ENCODE data around the gene OSBPL5. TPM values are rescaled to one million over a fixed set of nuclear protein-coding genes. Genes with fewer than 3 reads are reported as not detected.
A peak's percentile ranks its signal among the peaks of the same experiment; 100 is the strongest.

The OSBPL5 gene
- total RNA-seq, 1 experiment from 2014 or later, result 16.1 TPM

GRCh38 chr11:3043315-3043871 is 121.7 kb downstream of the OSBPL5 start:
- Histone ChIP-seq H2BK5ac (ENCODE audit: insufficient read length, low read length) (no peak overlapping the region), H3K79me1 (ENCODE audit: insufficient read depth, low read depth, low read length, poor library complexity, severe bottlenecking) (peaks cover 5% of the 10 kb centered on the region), H2BK12ac (ENCODE audit: insufficient read length, low read depth, low read length) (no peak overlapping the region), H3K27me3 (ENCODE audit: insufficient read depth, low read length) (no peaks in the 10 kb centered on the region), H2BK15ac (ENCODE audit: low read depth, low read length) (no peak overlapping the region), H3K14ac (ENCODE audit: insufficient read depth, low read length) (no peak overlapping the region; the same call in 1 of the 2 replicates), H3K4ac (ENCODE audit: low read depth, low read length) (no peak overlapping the region), H4K5ac (ENCODE audit: insufficient read length, low read depth, low read length) (no peak overlapping the region), H3T11ph (ENCODE audit: low read length) (no peak overlapping the region), H2AFZ (ENCODE audit: low read length) (no peak overlapping the region), H3K4me1 (ENCODE audit: insufficient read depth, low read length) (no peaks in the 10 kb centered on the region), H4K8ac (replicated peaks; ENCODE audit: insufficient read length, low read depth, low read length) (no peak overlapping the region), H4K91ac (ENCODE audit: insufficient read length, low read depth, low read length) (no peak overlapping the region), H4K20me1 (ENCODE audit: control insufficient read depth, insufficient read depth, insufficient read length) (no peaks in the 10 kb centered on the region), H3K18ac (ENCODE audit: insufficient read length, low read depth, low read length) (no peak overlapping the region), H3K23me2 (ENCODE audit: insufficient read length, low read depth, low read length, poor library complexity, severe bottlenecking) (no peaks in the 10 kb centered on the region), H2BK120ac (ENCODE audit: low read depth, low read length, poor library complexity, severe bottlenecking) (no peak overlapping the region), H3K79me2 (ENCODE audit: insufficient read depth, low read length) (no peaks in the 10 kb centered on the region; the same call in 1 of the 2 replicates), H3K56ac (ENCODE audit: insufficient read length, low read depth, low read length) (no peak overlapping the region), H2AK5ac (ENCODE audit: insufficient read length, low read length) (no peak overlapping the region), H2BK20ac (ENCODE audit: low read depth, low read length, poor library complexity, severe bottlenecking) (no peak overlapping the region), H3K4me2 (ENCODE audit: insufficient read depth, insufficient read length, low read length) (no peak overlapping the region), H3K23ac (ENCODE audit: insufficient read length, low read depth, low read length) (no peak overlapping the region), H3K27ac (ENCODE audit: insufficient read length, low read depth, low read length) (no peak overlapping the region), H3K9ac (ENCODE audit: extremely low read depth, insufficient read length, low read length) (no peak overlapping the region), H3K9me3 (ENCODE audit: control insufficient read depth, low read depth, low read length) (no peaks in the 10 kb centered on the region)
- Mint-ChIP-seq H3K27me3 (ENCODE audit: low read depth) (no peaks in the 10 kb centered on the region), H3K4me3 (no peak overlapping the region), H3K27ac (peak overlapping the region; percentile 85 to 97 (median 90); a peak in 5 of 7 replicates), H3K9me3 (no peaks in the 10 kb centered on the region), H3K4me1 (peaks cover 7 to 13% of the 10 kb centered on the region in 2 experiments), H3K36me3 (ENCODE audit: insufficient read depth in 1 of 3, low read depth in 3 of 3) (peaks cover 24 to 69% (median 64%) of the 10 kb centered on the region in 3 experiments)
- no peak for DNase-seq
- TF ChIP-seq, protein P1, sequence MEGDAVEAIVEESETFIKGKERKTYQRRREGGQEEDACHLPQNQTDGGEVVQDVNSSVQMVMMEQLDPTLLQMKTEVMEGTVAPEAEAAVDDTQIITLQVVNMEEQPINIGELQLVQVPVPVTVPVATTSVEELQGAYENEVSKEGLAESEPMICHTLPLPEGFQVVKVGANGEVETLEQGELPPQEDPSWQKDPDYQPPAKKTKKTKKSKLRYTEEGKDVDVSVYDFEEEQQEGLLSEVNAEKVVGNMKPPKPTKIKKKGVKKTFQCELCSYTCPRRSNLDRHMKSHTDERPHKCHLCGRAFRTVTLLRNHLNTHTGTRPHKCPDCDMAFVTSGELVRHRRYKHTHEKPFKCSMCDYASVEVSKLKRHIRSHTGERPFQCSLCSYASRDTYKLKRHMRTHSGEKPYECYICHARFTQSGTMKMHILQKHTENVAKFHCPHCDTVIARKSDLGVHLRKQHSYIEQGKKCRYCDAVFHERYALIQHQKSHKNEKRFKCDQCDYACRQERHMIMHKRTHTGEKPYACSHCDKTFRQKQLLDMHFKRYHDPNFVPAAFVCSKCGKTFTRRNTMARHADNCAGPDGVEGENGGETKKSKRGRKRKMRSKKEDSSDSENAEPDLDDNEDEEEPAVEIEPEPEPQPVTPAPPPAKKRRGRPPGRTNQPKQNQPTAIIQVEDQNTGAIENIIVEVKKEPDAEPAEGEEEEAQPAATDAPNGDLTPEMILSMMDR (conservative IDR thresholded peaks at IDR 0.05), result no peak
- no CpG with 5 or more reads among the region's 16 CpGs for WGBS (ENCODE audit: extremely low coverage, insufficient read length, low lambda C conversion rate)
